Activated naive CD4-positive, alpha-beta T cell (primary cell): Measurements from ENCODE around the gene ABCF2.

Experiments
- DNase-seq, 4 experiments: peaks; one replicate each; lab custom pipeline; 2025; lab: John Stamatoyannopoulos, UW

Gene ABCF2

DNA sequence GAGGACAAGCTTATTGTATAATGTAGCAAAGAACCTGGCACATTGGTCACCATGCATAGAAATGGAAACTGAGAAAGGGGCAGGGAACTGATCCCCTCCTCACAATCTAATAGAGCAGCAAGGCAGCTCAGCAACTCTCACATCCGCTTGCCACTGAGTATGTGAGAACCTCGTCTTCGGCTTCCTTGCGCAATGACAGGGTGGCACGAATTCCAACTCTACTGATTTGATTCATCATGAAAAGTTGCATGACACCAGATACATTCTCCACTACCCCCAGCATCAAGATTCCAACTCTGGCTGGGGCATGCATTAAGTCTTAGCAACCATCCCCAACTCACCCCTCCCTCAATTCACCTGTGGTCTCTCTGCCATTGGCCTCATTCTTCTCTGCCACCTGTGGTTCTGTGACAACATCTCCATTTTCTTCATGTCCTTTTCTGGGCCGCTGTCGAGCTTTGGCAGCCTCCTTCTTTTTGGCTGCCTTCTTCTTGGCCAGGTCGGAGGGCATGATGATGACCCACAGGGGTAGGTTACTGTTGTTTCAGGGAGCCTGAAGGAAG, 976 bp downstream of the ABCF2 start:
- no peak for DNase-seq

- no peak for DNase-seq
Observed at GRCh38 chr7:151223728-151224127, 3.3 kb downstream of the ABCF2 start.

DNA sequence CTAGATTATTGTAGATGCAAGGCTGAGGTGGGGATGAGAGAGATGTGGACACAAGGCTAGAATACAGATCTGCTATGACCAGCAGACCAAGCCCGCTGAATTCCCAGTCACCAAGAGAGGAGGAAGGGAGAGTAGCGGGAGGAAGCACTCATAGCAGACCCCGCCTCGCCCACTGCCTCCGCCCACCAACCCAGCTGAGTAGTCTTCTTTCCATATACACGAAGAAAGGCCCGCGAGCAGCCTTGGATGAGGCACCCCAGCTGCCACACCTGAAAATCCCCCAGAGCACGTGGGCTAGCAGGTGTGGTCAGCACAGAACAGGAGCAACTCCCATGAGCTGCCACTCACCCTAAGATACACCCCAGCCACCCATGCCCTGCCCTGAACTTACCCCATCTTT, 8.8 kb downstream of the ABCF2 start:
- no peak for DNase-seq

DNA sequence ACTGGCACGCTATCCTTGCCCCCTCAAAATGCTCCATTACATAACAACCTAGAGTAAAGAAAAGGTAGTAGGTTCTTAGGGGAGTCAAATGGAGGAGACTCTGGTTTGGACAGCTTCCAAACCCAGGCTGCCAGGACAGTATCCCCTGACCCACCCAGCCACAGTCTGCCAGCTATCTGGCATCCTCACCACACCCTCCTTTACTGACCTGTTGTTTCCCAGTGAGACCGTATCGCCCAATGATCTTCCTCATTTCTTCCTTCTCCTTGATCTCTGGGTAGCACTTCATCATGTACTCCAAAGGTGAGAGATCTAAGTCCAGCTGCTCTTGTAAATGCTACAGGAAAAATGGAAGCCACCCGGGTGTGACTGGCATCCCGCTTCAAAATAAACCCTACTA, 11.6 kb downstream of the ABCF2 start:
- no peak for DNase-seq

- DNase-seq, result no peak
Observed at GRCh38 chr7:151213826-151214225, 13.2 kb downstream of the ABCF2 start.

GRCh38 chr7:151212626-151213025, 14.4 kb downstream of the ABCF2 start:
- DNase-seq, result no peak

- DNase-seq, result no peak
Observed at GRCh38 chr7:151211155-151211772, 15.7 kb downstream of the ABCF2 start.

DNA sequence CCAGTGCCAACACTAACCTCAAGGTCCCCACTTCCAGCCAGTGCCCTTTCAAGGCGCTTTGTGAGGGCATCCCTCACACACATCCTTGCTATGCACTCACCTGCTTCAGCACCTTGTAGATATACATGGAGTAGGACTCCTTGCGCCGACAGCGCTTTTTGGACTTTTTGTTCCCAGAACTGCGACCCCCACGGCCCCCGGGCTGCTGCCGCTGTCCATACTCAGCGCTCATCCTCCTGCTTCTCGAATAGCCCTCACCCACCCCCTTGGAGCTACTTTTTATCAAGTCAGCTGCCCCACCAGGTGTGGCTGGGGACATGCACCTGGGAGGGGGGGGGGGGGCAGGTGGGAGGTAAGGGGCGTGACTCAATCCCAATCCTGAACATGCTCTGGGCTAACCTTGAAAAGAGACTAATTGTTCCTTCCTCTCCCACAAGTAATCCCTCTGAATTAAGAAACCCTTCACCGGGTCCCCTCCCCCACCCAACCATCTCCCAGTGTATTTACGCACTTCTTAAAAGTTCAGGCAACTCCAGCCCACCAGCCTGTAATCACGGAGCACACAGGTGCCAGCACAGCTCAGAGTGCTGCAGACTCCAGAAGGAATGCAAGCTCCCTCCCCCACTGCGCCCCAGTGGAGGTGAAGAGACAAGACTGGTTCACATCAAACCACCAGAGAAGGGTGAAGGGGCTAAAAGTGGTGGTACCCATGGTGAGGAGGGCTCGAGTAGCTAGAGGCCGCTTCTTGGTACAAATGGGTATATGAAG, 16.7 kb downstream of the ABCF2 start, which contains the start of gene H2BK1:
Gene H2BK1, minus strand, starts transcription at position 402 of the 768 bp plus-strand sequence. Its CDS starts 170 bp downstream, at position 232.
- no peak for DNase-seq

GRCh38 chr7:151209588-151209987, 17.4 kb downstream of the ABCF2 start:
- no peak for DNase-seq

DNA sequence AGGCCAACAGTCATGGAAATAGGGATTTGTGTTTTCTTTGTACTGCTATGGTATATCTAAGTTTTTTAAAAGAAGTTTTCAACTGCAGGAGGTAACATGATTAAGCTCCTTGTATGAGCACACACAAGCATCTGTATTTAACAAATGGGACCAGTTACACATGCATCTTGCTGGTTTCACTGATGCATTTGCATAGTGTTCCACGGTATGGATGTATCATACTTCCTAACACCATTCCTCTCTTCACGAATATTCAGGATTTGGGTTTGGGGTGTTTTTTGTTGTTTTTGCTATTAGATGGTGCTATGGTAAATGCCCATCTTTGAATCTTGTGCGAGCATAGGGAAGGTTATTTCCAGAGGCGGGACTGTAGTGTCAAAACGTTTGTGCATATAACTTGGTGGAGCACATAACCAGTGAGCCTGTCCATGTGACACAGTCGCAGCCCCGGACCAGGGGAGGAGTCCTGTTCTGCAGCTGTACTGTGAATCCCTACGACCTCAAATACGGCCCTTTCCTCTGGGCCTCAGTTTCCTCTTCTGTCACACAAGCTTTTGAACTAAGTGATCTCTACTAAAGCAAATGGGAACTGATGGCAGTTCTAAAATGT, 18.6 kb downstream of the ABCF2 start:
- DNase-seq, result no peak

GRCh38 chr7:151207804-151208203, 19.2 kb downstream of the ABCF2 start:
- no peak for DNase-seq

GRCh38 chr7:151207315-151207714, 19.7 kb downstream of the ABCF2 start:
- DNase-seq, result no peak

GRCh38 chr7:151206914-151207313, 20.1 kb downstream of the ABCF2 start:
- no peak for DNase-seq

DNA sequence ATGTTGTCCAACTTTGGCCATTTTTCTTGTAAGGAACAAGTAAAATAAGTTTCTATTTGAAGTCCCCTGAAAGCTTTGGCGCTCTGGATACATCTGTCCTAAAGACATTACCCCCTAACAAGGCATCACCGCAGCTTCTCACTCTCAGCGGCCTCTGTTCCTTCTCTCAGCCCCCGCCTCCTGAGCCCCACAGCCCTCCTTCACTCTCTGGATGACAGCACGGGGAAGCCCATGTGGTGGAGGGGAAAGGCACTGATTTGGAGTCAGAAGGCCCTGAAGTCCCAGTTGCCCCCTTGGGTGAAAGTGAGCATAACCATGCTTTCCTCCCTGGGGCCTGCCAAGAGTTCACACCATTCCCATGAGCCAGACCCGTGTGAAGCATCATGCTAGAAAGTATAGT, 21.3 kb downstream of the ABCF2 start:
- no peak for DNase-seq

DNA sequence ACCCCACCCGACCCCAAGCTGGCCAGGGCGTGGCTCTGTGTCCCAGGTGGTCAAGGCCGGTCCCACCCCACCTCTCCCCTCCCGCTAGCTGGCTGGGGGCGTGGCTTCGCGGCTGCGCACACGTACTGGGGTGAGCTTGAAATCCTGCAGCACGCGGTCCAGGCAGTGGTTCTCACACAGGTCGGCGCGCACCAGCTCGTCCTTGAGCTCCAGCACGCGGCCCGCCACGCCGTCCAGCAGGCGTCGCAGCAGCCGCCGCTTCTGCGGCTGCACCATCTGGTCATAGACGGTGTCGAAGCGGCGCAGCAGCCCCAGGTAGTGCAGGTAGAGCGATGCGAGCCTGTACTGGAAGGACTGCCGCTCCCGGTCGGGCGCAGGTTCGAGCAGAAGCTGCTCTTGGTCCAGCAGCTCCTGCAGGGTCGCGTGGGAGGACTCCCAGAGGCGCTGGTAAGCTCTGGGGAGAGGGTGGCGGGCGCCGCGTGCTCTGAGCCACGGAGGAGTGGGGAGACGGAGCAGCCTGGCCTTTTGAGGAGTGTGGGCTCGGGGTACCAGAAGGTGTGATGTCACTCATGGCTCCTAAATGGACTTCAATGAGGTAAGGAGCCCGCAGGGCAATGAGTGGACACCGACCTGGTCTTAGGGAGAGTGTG, 22.5 kb downstream of the ABCF2 start:
- no peak for DNase-seq

GRCh38 chr7:151202836-151203235, 24.2 kb downstream of the ABCF2 start:
- DNase-seq, result no peak

DNA sequence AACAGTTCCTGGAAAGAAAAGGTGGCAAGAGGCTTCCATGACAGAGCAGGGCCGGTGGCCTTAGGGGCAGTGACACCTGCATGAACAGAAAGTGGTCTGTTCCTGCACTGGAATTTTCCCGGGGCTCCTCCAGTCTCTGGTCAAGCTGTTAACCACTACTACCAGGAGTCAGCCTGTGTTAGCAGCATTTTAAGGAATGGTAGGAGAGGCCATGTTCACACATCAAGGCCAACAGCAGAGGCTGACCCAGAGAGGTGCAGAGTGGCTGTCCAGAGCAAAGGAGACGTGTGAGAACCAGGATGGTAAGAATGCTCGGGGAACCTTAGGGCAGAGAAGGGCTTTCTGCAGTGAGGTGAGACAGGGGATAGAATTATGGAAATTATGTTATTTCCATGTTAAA, 25.3 kb downstream of the ABCF2 start:
- no peak for DNase-seq

DNA sequence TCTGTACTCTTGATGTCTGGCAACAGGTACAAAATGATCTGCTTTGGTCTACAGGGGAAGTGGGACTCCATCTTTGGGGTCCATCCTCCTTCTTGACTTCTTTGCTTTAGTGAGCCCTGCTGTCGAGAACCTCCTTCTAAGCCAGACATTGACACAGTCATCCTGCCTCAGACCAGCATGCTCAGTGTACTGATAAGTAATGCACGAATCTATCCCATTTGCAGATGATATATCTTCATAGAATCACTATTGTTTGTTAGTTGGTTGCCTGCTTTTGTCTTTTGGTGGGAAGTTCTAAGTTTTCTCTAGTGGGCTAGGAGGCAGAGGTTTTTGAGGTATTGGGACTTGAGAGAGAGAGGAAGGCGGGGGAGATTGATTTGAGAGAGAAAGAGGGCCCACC, 25.7 kb downstream of the ABCF2 start:
- DNase-seq, result no peak

- no peak for DNase-seq
Observed at GRCh38 chr7:151198945-151199848, 27.8 kb downstream of the ABCF2 start.

DNA sequence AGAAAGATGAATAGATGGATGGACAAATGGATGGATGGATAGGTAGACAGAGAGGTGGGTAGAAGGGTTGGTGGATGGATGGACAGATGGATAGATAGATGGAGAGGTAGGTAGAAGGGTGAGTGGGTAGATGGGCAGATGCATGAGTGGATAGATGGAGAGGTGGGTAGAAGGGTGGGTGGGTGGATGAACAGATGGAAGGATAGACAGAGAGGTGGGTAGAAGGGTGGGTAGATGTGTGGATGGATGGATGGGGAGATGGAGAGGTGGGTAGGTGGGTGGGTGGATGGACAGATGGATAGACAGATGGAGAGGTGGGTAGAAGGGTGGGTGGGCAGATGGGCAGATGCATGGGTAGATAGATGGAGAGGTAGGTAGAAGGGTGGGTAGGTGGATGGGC, 29.1 kb downstream of the ABCF2 start:
- no peak for DNase-seq
